Upper lobe of left lung (tissue), 4 donors: ENCODE results near the gene SRGAP2C.
"Not testable (repeated sequence)": the region's sequence is repeated elsewhere in the genome, so short reads cannot be mapped to it uniquely, and the experiment has no call there.

Experiments
- POLR2A ChIP-seq, 4 donors: fragments of 450-650 bp; IDR thresholded peaks; one replicate each; pipeline ENCODE4 v1.5.1; 2016 to 2017; ENCODE audit warnings: antibody characterized with exemption in 4 of 4, mild to moderate bottlenecking in 2 of 4
- POLR2AphosphoS5 ChIP-seq, 2 donors: sonication (generic); formaldehyde crosslinking; IDR thresholded peaks; one replicate each; pipeline ENCODE4 v1.5.1; 2017; ENCODE audit warnings: antibody characterized with exemption in 2 of 2
- TF ChIP-seq, protein P1 (sequence below), 6 experiments: fragments of 450-650 bp in 4 of 6; fragments of 200-600 bp in 2 of 6; sonication (generic) in 2 of 6; IDR thresholded peaks; one replicate each; pipeline ENCODE4 v1.5.1; 2016 to 2019; ENCODE audit warnings: antibody characterized with exemption in 6 of 6

- TF ChIP-seq, protein P1, sequence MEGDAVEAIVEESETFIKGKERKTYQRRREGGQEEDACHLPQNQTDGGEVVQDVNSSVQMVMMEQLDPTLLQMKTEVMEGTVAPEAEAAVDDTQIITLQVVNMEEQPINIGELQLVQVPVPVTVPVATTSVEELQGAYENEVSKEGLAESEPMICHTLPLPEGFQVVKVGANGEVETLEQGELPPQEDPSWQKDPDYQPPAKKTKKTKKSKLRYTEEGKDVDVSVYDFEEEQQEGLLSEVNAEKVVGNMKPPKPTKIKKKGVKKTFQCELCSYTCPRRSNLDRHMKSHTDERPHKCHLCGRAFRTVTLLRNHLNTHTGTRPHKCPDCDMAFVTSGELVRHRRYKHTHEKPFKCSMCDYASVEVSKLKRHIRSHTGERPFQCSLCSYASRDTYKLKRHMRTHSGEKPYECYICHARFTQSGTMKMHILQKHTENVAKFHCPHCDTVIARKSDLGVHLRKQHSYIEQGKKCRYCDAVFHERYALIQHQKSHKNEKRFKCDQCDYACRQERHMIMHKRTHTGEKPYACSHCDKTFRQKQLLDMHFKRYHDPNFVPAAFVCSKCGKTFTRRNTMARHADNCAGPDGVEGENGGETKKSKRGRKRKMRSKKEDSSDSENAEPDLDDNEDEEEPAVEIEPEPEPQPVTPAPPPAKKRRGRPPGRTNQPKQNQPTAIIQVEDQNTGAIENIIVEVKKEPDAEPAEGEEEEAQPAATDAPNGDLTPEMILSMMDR (IDR thresholded peaks at IDR 0.05): not testable (repeated sequence)
- not testable (repeated sequence) for TF ChIP-seq POLR2A, POLR2AphosphoS5 (IDR thresholded peaks at IDR 0.05)
Measured at GRCh38 chr1:121258134-121258533, 73.4 kb downstream of the SRGAP2C start.
